ENCODE results near the gene NHLH1.

Gene NHLH1

DNA sequence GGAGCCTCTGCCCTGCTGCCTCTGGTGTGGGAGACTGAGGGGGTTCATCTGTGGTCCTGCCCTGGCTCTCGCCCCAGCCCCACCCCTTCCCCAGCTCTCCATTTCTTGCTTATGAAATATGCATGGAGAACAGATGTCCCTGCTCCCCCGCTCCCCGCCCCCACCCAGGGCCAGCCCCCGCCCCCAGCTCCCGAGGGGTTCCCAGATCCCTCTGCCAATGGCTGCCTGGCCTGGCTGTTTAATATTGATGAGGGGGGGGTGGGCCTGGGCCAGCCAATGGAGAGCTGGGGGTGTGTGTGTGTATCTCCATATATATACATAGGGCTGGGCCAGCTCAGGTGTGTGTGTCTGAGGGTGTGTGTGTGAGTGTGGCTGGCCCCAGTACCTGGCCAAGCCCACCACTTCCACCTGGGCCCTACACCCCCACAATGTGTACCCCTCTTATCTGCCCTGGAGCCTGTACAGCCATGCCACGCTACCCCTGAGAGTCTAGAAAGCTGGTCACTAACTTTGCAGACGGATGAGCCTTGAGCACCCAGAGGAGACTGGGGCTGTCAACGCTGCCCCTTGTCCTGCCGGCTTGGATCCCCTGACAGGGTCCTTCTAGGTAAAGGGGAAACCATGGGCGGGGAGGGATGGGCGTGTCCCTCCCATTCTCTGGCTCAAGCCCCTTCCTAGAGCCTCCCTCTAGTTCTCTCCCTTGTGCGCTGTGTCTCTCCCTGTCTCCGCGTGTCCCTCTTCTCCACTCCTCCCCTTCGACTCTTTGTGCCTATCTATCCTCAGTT lies at the start of gene NHLH1:
Gene NHLH1, plus strand, starts transcription at position 341 of the 785 bp plus-strand sequence. CDS start 3,661 bp downstream, outside the sequence.
- DNase-seq (ENCODE audit: low read depth in 2 of 2) = no peak

DNA sequence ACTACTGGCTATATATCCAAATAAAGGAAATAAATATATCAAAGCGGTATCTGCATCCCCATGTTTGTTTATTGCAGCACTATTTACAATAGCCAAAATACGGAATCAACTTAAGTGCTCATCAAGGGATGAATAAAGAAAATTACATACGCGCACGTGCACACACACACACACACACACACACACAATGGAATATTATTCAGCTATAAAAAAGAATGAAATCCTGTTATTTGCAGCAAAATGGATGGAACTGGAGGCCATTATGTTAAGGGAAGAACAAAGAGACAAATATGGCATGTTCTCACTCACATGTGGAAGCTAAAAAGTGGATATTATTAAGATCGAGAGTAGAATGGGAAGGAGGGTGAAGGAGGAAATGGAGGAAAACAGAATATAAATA lies 44.0 kb upstream of the NHLH1 start:
- no peak for DNase-seq (ENCODE audit: low read depth in 2 of 2)

- DNase-seq (ENCODE audit: low read depth in 2 of 2) = no peak
Measured at GRCh38 chr1:160325252-160325651, 41.6 kb upstream of the NHLH1 start.

DNA sequence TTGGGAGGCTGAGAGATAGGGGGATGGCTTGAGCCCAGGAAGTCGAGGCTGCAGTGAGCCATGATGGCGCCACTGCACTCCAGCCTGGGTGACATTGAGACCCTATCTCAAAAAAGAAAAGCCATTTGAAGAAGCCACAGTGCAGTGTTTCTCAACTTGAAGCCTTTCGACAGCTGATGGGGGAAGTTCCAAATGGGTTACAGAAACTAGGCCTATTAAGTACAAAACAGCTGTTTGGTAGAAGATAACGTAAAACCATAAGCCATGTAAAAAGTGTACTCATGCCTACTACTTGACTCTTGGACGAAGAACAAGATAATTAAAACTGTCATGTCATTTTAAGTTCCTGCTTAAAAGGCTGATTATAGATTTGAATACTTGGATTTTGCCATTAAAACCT lies 40.5 kb upstream of the NHLH1 start:
- no peak for DNase-seq (ENCODE audit: low read depth in 2 of 2)

GRCh38 chr1:160328184-160328583 lies 38.7 kb upstream of the NHLH1 start:
- DNase-seq (ENCODE audit: low read depth in 2 of 2) = no peak

DNA sequence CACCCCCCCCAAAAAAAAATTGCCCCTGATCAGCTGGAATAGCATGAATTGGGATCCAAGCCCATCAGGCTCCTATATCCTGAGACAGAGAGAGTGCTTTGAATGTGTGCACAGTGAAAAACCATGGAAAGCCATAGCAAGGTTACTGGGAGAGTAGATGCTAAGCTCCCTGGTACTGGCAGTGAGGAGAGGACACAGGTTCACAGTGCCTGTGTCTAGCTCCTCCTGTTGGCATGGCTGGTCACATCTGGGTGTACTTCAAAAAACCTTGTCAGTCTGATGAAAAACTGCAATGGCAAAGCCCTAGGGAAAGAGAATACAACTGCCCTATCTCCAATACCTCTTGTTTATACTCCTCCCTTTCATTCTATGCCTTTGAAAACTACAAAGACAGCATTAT lies 36.8 kb upstream of the NHLH1 start:
- no peak for DNase-seq (ENCODE audit: low read depth in 2 of 2)

- DNase-seq (ENCODE audit: low read depth in 2 of 2) = no peak
Measured at GRCh38 chr1:160332516-160332915, 34.4 kb upstream of the NHLH1 start.

DNA sequence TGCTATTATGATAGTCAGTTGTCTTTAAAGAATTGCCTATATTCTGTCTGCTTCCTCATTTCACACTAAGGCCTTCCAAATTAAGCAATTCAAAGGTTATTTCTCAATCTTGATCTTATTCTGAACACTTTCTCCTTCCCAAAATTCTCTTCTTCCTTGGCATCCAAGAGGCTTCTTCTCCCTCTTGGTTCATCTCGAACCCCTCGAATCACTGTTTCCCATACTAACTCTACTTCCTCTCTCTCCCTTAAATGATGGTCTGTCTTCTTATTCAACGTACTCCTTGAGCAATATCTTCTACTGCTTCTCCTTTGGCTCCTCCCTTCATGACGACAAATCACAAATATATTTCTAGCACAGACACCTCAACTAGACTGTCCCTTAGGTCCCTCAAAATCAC lies 28.3 kb upstream of the NHLH1 start:
- DNase-seq (ENCODE audit: low read depth in 2 of 2) = no peak

- no peak for DNase-seq (ENCODE audit: low read depth in 2 of 2)
Measured at GRCh38 chr1:160340146-160340545, 26.7 kb upstream of the NHLH1 start.

GRCh38 chr1:160340866-160341265 lies 26.0 kb upstream of the NHLH1 start:
- no peak for DNase-seq (ENCODE audit: low read depth in 2 of 2)

GRCh38 chr1:160342526-160342925 lies 24.3 kb upstream of the NHLH1 start:
- no peak for DNase-seq (ENCODE audit: low read depth in 2 of 2)

GRCh38 chr1:160342953-160343869 lies 23.7 kb upstream of the NHLH1 start, which contains the start of the genes COPA and NCSTN:
TSS of gene COPA (minus strand) at chr1:160343250. CDS start at chr1:160343170, 80 bp downstream.
TSS of gene NCSTN (plus strand) at chr1:160343383. CDS start at chr1:160343397, 14 bp downstream.
- DNase-seq (ENCODE audit: low read depth in 2 of 2) = peak; percentile 76 to 85

- DNase-seq (ENCODE audit: low read depth in 2 of 2) = no peak
Measured at GRCh38 chr1:160344241-160344640, 22.6 kb upstream of the NHLH1 start.

DNA sequence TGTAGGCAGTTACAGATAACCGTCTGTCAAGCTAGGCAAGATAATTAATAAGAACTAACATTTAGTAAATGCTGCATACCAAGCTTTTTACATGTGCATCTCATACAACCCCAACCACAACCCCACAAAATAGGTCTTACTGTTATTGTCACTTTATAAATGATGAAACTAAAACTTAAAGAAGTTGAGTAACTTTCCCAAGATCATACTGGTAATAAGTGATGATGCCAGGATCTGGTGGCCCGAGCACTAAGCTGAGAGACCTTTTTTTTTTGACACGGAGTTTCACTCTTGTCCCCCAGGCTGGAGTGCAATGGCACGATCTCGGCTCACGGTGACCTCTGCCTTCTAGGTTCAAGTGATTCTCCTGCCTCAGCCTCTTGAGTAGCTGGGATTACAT lies 21.9 kb upstream of the NHLH1 start:
- DNase-seq (ENCODE audit: low read depth in 2 of 2) = no peak

- DNase-seq (ENCODE audit: low read depth in 2 of 2) = no peak
Measured at GRCh38 chr1:160346463-160346862, 20.4 kb upstream of the NHLH1 start.

DNA sequence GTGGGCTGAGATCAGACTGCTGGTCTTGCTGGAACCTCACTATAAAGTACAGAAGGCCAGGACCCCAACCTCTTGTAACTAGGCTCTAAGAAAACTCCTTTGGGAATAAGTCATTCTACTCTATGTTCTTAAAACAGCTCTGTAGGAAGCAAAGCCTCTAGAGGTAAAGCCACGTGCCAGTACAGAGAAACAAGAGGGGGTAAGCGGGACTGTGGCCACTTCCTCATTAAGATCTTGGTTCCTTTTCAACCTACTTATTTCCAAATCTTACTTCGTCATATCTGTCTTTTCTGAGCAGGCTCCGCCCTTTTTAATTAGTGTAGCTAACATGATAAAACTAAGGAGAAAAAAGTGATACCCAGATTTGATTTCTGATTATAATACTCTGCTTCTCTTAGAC lies 19.9 kb upstream of the NHLH1 start:
- DNase-seq (ENCODE audit: low read depth in 2 of 2) = no peak

GRCh38 chr1:160351629-160352028 lies 15.2 kb upstream of the NHLH1 start:
- DNase-seq (ENCODE audit: low read depth in 2 of 2) = no peak

DNA sequence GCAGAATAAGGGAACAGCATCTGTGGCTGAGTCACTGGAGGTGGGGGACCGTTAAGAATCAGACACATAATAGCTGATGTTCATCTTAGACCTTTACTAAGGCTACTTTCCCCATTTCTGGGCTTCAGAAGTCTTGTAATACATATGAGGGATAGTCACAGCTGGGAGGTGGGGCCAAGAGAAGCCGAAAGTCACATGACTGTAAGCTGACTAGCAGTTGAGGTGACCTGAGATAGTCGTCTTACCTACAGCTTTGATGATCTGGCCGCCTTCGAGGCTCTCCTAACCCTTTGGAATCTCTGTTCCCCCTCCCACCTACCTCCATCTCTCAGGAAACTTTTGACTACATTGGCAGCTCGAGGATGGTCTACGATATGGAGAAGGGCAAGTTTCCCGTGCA lies 14.3 kb upstream of the NHLH1 start:
- DNase-seq (ENCODE audit: low read depth in 2 of 2) = no peak

DNA sequence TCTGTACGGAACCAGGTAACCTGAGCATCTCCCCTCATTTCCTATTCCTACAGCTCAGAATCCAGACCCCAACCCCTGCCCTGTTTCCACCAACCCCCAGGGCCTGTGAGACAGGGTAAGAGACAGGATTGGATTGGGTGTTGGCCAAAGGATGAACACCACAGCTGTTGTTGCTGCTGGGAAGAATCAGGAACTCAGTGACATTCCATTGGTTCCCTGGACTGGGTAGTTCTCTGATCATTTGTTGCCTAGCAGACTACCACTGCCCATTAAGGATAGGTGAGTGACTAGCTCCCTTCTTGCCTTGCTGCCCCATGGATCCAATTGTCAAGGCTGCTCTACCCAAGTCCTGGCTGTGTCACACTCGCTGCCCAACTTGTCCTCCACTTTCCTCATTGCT lies 13.6 kb upstream of the NHLH1 start:
- no peak for DNase-seq (ENCODE audit: low read depth in 2 of 2)

- DNase-seq (ENCODE audit: low read depth in 2 of 2) = no peak
Measured at GRCh38 chr1:160354388-160354985, 12.4 kb upstream of the NHLH1 start.

GRCh38 chr1:160357286-160358002 lies 9.4 kb upstream of the NHLH1 start:
- DNase-seq (ENCODE audit: low read depth in 2 of 2) = no peak

GRCh38 chr1:160358073-160358472 lies 8.8 kb upstream of the NHLH1 start:
- DNase-seq (ENCODE audit: low read depth in 2 of 2) = no peak
